Measurements from ENCODE around the gene RFNG.
"Not testable (repeated sequence)": the region's sequence is repeated elsewhere in the genome, so short reads cannot be mapped to it uniquely, and the experiment has no call there.

RFNG gene

DNA sequence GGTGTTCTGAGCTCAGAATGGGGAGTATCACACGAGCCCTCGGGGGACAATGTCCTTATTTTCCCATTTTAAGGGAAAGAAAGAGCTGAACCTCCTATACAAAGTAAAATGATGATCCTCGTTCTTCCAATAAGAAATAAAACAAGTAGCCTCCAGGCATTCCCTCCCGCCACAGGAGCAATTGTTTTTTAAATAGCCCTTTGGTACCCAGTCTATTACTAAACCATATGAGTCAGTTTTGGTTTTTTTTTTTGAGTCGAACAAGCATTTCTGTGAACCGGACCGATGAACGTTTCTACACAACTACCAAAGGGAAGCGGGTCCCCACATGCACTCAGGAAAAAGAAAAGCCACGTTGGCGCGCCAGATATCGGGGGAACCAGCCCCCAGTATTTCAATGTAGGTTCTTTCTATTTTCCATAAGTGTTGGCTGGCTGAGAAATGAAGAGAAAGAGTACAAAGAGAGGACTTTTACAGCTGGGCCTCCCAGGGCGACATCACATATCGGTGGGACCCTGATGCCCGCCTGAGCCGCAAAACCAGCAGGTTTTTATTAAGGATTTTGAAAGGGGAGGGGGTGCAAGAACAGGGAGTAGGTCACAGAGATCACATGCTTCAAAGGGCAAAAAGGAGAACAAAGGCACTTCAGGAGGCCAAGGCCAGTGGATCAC, 10.3 kb downstream of the RFNG start:
- H3K4me3 ChIP-seq (ENCODE audit: low read length): no peak overlapping the region

DNA sequence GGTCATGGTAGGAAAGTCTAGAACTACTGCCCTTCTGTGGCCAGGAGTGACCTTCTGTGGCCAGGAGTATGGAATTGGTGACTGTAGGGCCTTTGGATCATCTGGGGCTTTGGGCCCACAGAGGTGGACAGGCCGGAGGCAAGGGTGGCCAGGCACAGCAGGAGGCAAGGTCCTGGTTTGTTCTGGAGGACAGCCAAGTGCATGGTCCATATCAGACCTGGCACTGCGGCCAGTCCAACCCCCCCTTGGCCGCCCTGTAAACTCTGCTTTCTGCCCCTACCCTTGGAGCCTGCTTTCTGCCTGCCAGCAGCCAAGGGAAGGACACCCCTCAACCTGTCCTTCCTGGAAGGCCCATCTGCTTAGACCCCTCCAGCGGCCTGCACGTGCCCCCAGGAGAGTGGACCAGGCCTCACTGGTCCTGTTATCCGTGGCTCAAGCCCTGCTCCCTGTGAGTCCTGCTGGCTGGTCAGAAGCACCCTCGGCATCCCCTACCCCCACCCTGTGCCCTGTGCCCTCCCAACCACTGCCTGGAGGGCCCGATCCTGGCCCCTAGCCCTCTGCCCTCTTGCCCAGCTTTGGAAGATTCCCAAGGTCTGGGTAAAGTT, 11.8 kb downstream of the RFNG start:
- Histone ChIP-seq H3K9ac (ENCODE audit: low read length) (no peak overlapping the region), H3K36me3 (ENCODE audit: control insufficient read depth, insufficient read depth, low read length, severe bottlenecking) (no peaks in the 10 kb centered on the region), H3K4me3 (ENCODE audit: low read length) (no peak overlapping the region), H3K4me1 (ENCODE audit: control insufficient read depth, insufficient read depth, low read length) (peaks cover 8% of the 10 kb centered on the region), H3K9me3 (ENCODE audit: control insufficient read depth, low read length) (no peaks in the 10 kb centered on the region), H3K27me3 (replicated peaks; ENCODE audit: control insufficient read depth, insufficient read depth, low read length) (no peaks in the 10 kb centered on the region)
- no peak for DNase-seq (ENCODE audit: low read depth)

More for the DNA sequence above, 10.3 kb downstream of the RFNG start:
- H3K27me3 ChIP-seq (replicated peaks; ENCODE audit: control insufficient read depth, insufficient read depth, low read length): no peaks in the 10 kb centered on the region
- H3K4me1 ChIP-seq (ENCODE audit: control insufficient read depth, insufficient read depth, low read length): peaks cover 3% of the 10 kb centered on the region
- H3K9me3 ChIP-seq (ENCODE audit: control insufficient read depth, low read length): no peaks in the 10 kb centered on the region
- no peak overlapping the region for H3K9ac ChIP-seq (ENCODE audit: low read length)
- H3K36me3 ChIP-seq (ENCODE audit: control insufficient read depth, insufficient read depth, low read length, severe bottlenecking): no peaks in the 10 kb centered on the region
- DNase-seq (ENCODE audit: low read depth): no peak

DNA sequence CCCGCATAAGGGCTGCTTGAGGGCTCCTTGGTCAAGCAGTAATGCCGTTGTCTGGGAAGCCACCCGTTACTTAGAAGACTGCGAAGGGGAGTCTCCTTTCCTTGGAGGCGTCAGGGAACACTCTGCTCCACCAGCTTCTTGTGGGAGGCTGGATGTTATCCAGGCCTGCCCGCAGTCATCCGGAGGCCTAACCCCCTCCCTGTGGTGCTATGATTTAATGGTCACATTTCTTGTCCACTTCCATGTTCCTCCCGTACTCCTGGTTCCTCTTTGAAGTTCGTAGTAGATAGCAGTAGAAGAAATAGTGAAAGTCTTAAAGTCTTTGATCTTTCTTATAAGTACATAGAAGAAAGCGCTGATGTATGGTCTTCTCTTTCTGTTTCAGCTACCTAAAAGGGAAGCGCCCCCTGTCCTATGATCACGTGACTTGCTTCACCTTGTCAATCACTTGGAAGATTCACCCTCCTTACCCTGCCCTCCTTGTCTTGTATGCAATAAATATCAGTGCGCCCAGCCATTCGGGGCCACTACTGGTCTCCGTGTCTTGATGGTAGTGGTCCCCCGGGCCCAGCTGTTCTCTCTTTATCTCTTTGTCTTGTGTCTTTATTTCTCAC, 12.7 kb downstream of the RFNG start:
- not testable (repeated sequence) for H3K27me3 ChIP-seq (replicated peaks; ENCODE audit: control insufficient read depth, insufficient read depth, low read length); H3K4me3 ChIP-seq (ENCODE audit: low read length); H3K9me3 ChIP-seq (ENCODE audit: control insufficient read depth, low read length); DNase-seq (ENCODE audit: low read depth); H3K9ac ChIP-seq (ENCODE audit: low read length); H3K36me3 ChIP-seq (ENCODE audit: control insufficient read depth, insufficient read depth, low read length, severe bottlenecking); H3K4me1 ChIP-seq (ENCODE audit: control insufficient read depth, insufficient read depth, low read length)

DNA sequence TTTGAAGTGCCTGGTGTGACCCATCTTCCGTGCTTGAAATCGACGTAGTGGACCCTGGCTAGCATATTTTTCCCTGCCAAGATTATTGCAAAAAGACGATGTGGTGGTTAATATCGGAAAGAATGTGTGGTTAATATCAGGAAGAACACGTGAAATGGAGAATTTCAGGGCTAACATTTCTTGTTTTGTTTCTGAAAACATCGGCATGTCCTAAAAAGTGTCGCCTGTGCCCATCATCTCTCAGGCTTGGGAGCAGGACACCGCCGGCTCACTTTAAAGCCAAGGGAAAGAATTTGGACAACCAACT, 13.8 kb downstream of the RFNG start:
- DNase-seq (ENCODE audit: low read depth): no peak
- no peaks in the 10 kb centered on the region for H3K9me3 ChIP-seq (ENCODE audit: control insufficient read depth, low read length)
- no peaks in the 10 kb centered on the region for H3K27me3 ChIP-seq (replicated peaks; ENCODE audit: control insufficient read depth, insufficient read depth, low read length)
- H3K4me3 ChIP-seq (ENCODE audit: low read length): peak overlapping the region; percentile 90
- peaks cover 8% of the 10 kb centered on the region for H3K4me1 ChIP-seq (ENCODE audit: control insufficient read depth, insufficient read depth, low read length)
- peak overlapping the region; percentile 9 for H3K9ac ChIP-seq (ENCODE audit: low read length)
- no peaks in the 10 kb centered on the region for H3K36me3 ChIP-seq (ENCODE audit: control insufficient read depth, insufficient read depth, low read length, severe bottlenecking)

- Histone ChIP-seq H3K27me3 (replicated peaks; ENCODE audit: control insufficient read depth, insufficient read depth, low read length) (no peaks in the 10 kb centered on the region), H3K4me1 (ENCODE audit: control insufficient read depth, insufficient read depth, low read length) (peaks cover 8% of the 10 kb centered on the region), H3K9ac (ENCODE audit: low read length) (peak within 1 kb of the TSS; percentile 91), H3K9me3 (ENCODE audit: control insufficient read depth, low read length) (no peaks in the 10 kb centered on the region), H3K4me3 (ENCODE audit: low read length) (peak within 1 kb of the TSS; percentile 90), H3K36me3 (ENCODE audit: control insufficient read depth, insufficient read depth, low read length, severe bottlenecking) (no peaks in the 10 kb centered on the region)
- DNase-seq (ENCODE audit: low read depth): peak; percentile 98
Measured at GRCh38 chr17:82037092-82037888, 14.3 kb downstream of the RFNG start, which contains the start of gene DCXR. Gene DCXR (minus strand): TSS chr17:82037697. CDS start chr17:82037682, 15 bp downstream.

- no peaks in the 10 kb centered on the region for H3K9me3 ChIP-seq (ENCODE audit: control insufficient read depth, low read length)
- no peaks in the 10 kb centered on the region for H3K27me3 ChIP-seq (replicated peaks; ENCODE audit: control insufficient read depth, insufficient read depth, low read length)
- peak overlapping the region; percentile 90 for H3K4me3 ChIP-seq (ENCODE audit: low read length)
- H3K4me1 ChIP-seq (ENCODE audit: control insufficient read depth, insufficient read depth, low read length): peaks cover 8% of the 10 kb centered on the region
- H3K9ac ChIP-seq (ENCODE audit: low read length): peak overlapping the region; percentile 91
- DNase-seq (ENCODE audit: low read depth): no peak
- no peaks in the 10 kb centered on the region for H3K36me3 ChIP-seq (ENCODE audit: control insufficient read depth, insufficient read depth, low read length, severe bottlenecking)
Measured at GRCh38 chr17:82036634-82037091, 14.9 kb downstream of the RFNG start.

DNA sequence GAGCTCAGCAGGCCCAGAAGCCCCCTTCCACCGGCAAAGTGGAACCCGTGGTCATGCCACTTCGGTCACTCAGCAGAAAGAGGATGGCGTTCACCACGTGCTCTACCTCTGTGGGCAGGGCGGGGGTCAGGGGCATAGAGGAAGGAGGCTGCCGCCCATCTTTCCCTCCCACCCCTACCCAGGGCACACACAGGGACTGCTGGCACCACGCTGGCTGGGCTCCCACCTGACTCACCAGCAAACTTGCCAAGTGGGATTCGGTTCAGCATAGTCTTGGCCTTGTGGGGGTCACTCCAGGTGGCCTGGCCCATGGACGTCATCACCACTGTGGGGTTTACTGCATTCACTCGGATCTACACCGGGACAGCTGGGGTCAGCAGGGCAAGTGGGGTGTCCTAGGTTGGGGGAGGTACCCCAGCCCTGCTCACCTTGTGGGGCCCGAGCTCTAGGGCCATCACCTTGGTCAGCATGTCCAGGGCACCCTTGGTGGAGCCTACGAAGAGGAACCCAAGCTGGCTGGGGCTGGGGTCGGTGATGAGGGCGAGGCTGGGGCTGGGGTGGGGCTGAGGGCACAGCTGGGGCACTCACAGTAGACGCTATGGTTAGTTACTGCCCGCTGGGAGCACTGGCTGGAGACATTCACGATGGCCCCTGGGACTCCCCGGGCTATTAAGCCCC, 15.5 kb downstream of the RFNG start:
- H3K36me3 ChIP-seq (ENCODE audit: control insufficient read depth, insufficient read depth, low read length, severe bottlenecking): no peaks in the 10 kb centered on the region
- H3K9ac ChIP-seq (ENCODE audit: low read length): peak overlapping the region; percentile 91
- no peaks in the 10 kb centered on the region for H3K9me3 ChIP-seq (ENCODE audit: control insufficient read depth, low read length)
- peaks cover 8% of the 10 kb centered on the region for H3K4me1 ChIP-seq (ENCODE audit: control insufficient read depth, insufficient read depth, low read length)
- no peak for DNase-seq (ENCODE audit: low read depth)
- H3K4me3 ChIP-seq (ENCODE audit: low read length): peak overlapping the region; percentile 90
- H3K27me3 ChIP-seq (replicated peaks; ENCODE audit: control insufficient read depth, insufficient read depth, low read length): no peaks in the 10 kb centered on the region

- Histone ChIP-seq H3K4me3 (ENCODE audit: low read length) (no peak overlapping the region), H3K4me1 (ENCODE audit: control insufficient read depth, insufficient read depth, low read length) (peaks cover 8% of the 10 kb centered on the region), H3K9ac (ENCODE audit: low read length) (no peak overlapping the region), H3K9me3 (ENCODE audit: control insufficient read depth, low read length) (no peaks in the 10 kb centered on the region), H3K36me3 (ENCODE audit: control insufficient read depth, insufficient read depth, low read length, severe bottlenecking) (no peaks in the 10 kb centered on the region), H3K27me3 (replicated peaks; ENCODE audit: control insufficient read depth, insufficient read depth, low read length) (no peaks in the 10 kb centered on the region)
- no peak for DNase-seq (ENCODE audit: low read depth)
Measured at GRCh38 chr17:82035488-82035887, 16.1 kb downstream of the RFNG start.

DNA sequence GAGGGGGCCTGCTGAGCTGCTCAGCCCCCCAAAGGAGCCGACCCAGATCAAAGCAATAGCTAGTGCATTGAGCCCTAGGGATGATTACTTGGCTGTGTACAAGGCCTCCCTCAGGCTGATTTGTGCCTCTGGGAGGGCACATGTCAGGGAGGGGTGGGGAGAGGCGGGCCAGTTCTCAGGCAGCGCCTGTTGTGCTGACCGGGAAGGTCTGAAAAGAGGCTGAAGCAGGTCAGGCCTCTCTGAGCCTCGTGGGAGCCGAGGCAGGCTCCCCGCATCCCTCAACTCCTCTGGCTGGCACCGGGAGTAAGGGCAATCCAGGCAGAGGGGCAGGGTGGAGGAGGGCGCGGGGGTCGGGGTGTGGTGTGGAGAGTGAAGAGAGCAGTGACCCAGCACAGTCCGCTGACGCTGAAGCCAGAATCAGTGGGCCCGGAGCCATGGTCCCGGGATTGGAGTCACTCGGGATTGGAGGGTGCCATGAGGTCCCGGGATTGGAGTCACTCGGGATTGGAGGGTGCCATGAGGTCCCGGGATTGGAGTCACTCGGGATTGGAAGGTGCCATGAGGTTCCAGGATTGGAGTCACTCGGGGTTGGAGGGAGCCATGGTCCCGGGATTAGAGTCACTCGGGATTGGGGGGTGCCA, 17.1 kb downstream of the RFNG start:
- Histone ChIP-seq H3K36me3 (ENCODE audit: control insufficient read depth, insufficient read depth, low read length, severe bottlenecking) (no peaks in the 10 kb centered on the region), H3K4me1 (ENCODE audit: control insufficient read depth, insufficient read depth, low read length) (peaks cover 15% of the 10 kb centered on the region), H3K27me3 (replicated peaks; ENCODE audit: control insufficient read depth, insufficient read depth, low read length) (no peaks in the 10 kb centered on the region), H3K9ac (ENCODE audit: low read length) (no peak overlapping the region), H3K9me3 (ENCODE audit: control insufficient read depth, low read length) (no peaks in the 10 kb centered on the region), H3K4me3 (ENCODE audit: low read length) (no peak overlapping the region)
- no peak for DNase-seq (ENCODE audit: low read depth)

GRCh38 chr17:82033359-82034085, 18.1 kb downstream of the RFNG start:
- Histone ChIP-seq H3K27me3 (replicated peaks; ENCODE audit: control insufficient read depth, insufficient read depth, low read length) (no peaks in the 10 kb centered on the region), H3K4me3 (ENCODE audit: low read length) (no peak overlapping the region), H3K36me3 (ENCODE audit: control insufficient read depth, insufficient read depth, low read length, severe bottlenecking) (no peaks in the 10 kb centered on the region), H3K4me1 (ENCODE audit: control insufficient read depth, insufficient read depth, low read length) (peaks cover 15% of the 10 kb centered on the region), H3K9ac (ENCODE audit: low read length) (no peak overlapping the region), H3K9me3 (ENCODE audit: control insufficient read depth, low read length) (no peaks in the 10 kb centered on the region)
- no peak for DNase-seq (ENCODE audit: low read depth)
